D341Med (cell line): ENCODE results near the gene CTNND2.

Source experiments
- DNase-seq: peaks from one replicate; pipeline ENCODE4 v3.0.0; 2012; ENCODE audit warnings: low spot score

Gene CTNND2

DNA sequence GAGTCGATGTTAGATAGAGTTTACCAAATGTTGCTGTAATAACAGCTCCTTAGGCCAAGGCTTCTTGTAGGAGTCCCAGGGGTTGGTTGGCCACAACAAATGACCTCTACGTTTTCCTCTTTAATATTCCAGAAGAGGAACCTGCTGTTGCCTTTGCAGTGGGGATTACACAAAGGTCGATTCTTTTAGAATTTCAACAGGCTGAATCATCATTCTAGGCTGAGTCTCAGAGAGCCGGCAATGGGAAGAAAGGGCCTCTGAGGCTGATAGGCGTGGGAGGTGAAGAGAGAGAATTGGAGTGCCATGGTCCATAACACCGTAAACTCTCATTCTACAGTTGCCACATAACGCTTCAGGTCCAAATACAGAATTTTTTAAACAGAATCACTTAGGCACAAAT, 737.3 kb downstream of the CTNND2 start:
- DNase-seq = no peak

DNA sequence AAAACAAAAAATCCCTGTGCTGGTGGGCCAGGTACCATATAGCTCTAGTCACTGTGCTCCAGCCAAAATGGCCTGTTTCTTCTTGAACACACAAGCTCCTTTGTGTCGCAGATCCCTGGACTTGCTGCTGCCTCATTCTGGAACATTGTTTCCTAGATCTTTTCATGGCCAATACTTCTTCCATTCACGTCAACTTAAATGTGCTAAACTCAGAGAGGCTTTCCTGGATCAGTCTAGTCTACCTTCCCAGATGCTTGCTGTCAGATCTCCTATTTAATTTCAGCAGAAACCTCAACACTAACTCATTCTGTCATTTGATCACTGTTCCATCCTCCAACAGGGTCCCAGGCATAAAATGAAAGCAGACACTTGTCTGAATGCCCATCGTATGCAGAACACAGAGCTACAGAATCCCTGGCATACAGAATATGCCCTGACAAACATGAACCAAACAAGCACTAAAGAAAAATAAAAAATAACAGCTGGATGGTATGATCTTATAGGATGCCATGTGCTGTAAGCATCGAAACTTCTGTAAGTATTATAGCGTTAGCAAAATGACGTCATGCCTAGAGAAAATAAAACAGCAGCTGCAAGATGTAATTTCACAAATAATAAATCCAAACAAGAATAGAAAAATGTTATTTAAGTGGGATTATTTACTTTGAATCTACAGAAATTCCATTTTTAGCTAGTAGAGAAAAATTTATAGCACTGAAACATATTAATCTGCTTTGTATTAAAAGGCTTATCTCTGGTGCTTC, 739.5 kb downstream of the CTNND2 start:
- no peak for DNase-seq

DNA sequence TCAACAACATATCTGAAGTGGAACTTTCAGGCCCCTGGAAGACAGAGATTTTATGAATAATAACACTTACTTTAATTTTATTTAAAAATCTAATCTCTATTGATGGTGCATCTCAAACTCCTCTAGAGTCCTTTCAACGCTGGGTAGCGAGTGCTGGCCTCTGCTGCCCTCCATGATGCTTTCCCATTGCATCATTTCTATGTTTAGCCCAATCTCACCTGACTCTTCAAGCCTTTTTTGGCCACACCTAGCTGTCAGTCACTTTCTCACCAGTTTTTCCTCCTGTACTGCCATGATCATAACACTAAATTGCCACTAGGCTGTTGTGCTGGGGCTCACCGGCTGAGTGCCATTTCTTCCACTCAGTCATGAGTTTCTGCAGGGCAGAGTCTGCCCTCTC, 747.1 kb downstream of the CTNND2 start:
- DNase-seq = no peak

DNA sequence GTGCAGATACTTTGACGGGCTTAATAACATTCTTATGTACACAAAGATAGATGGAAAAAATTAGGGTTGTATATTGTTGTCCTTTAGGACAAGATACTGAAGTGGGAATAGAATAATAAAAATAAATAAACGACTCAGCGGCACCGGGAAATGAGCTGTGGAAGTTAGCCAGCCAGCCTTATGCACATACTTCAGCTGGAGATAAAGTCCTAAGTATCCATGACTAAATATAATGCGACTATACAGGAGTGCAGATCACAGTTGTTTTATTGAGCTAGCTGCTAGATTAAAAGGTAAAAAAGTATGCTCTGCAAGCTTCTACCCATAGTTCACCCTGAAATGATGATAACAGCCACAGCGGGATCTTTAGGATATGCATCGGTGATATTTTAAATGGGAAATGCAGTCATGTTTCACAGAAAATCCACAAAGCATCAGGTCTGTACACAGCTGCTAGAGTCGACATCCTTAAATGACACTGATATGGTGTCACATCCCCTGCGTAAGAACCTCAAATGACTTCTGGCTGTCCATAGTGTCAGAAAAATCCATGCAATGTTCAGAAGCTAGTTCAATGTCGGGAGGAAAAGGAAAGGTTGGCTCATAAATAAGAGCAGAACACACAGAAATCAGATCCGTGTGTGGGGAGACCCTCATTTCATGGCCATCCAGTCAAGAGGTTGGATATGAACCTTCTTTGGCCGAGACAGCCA, 750.4 kb downstream of the CTNND2 start:
- DNase-seq = no peak

DNA sequence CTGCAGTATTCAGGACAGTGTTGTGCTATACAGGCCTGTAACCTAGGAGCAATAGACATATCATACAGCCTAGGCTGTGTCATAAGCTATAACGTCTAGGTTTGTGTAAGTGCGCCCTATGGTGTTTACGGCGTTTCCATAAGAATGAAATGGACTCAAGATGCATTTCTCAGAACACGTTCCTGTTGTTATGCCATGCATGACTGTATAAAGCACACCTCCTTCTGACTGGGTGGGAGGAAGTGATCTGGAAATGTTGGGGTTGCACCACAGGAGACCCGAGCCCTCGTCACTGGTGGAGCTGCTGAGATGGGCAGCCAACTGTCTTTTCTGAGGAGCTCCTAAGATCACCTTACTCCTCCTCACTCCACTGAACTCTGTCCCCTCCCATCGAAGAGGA, 751.9 kb downstream of the CTNND2 start:
- DNase-seq = no peak

DNA sequence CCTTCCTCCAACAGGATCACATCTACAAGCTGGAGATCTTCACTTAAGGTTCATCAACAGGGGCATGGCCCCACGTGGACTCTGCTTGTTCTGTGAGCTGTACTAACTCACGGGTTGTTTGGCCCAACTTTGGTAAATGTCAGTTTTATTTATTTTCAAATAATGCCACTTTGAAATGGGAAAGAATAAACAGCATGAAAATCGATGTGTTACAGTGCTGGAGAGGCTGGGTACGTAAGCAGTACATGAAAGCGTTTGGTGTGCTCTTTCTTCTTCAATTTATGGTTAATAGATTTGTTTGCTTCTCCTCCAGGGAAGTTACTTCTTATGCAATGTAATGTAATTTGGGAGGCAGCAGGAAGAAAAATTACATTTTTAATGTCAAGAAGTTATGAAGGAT, 753.3 kb downstream of the CTNND2 start:
- no peak for DNase-seq

DNA sequence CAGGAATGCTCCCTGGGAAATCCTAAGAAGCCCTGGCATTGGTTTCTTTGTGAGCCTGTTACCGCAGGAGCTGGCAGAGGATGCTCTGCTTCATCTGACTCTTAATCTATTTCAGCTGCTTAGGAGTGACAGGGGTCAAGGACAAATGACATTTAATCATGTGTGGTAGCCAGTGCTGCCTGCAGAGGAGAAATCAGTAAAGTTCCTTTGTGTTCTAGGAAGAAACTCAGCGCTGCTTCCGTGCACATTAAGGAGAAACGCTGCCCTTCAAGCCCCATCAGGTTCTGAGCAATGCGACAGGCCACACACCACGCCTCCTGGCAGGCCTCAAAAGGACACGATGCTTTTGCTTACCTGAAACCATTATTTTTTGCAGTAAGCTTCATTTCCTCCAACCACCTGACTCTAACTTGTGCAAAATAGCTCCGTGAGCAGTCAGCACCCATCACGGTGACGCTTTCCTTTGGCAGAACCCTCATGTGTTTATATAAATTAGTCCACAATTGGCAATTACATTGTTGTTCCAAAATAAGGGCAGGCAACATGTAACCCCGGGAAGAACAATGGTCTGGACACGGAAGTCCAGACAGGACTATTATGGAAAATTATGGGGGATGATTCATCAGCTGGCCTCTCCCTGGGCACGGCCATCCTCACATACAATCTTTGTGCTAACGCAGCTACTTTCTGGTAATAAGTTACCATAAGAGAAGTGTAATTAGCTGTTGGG, 755.3 kb downstream of the CTNND2 start:
- DNase-seq = no peak

DNA sequence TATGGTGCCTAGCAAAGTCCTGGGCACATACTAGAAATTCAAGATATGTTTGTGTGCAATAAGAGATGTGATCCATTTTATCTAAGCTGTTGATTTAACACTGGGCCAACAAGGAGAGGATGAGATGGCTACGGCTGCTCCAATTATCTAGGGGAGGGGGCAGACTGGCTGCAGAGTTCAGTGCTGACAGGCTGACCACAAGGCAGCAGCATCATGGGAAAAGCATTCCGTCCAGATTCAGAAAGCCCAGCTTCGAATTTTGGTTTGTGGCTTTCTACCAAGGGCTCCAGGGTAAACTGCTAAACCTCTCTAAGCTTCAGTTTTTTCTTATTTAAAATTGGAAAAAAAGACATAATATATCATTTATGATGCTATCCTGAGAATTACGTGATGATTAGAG, 758.1 kb downstream of the CTNND2 start:
- DNase-seq = no peak

DNA sequence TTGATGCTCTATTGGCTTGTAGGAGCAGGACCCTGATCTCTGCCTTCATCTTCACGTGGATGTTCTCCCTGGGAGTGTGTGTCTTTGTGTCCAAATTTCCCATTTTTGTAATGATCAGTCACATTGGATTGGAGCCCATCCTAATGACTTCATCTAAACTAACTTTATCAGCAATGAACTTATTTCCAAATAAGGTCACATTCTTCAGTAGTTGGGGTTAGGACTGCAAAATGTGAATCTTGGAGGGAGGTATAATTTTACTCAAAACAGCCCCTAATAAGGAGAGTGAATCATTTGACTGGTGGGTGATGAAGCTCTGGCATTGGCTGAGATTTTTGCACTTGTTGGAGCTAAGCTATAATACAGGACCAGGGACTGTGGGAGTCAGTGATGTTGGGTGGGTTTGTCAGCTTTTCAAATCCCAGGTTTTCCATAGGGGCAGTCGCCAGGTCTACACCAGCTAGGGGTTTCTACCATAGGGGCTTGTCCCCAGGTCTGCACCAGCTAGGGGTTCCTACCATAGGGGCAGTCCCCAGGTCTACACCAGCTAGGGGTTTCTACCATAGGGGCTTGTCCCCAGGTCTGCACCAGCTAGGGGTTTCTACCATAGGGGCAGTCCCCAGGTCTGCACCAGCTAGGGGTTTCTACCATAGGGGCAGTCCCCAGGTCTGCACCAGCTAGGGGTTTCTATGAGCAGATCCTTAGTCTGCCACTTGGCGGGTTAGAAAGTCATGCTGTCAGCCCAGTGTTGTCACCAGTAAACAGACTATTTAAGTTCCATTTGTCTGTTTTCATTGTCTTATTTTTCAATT, 760.6 kb downstream of the CTNND2 start:
- DNase-seq = no peak

DNA sequence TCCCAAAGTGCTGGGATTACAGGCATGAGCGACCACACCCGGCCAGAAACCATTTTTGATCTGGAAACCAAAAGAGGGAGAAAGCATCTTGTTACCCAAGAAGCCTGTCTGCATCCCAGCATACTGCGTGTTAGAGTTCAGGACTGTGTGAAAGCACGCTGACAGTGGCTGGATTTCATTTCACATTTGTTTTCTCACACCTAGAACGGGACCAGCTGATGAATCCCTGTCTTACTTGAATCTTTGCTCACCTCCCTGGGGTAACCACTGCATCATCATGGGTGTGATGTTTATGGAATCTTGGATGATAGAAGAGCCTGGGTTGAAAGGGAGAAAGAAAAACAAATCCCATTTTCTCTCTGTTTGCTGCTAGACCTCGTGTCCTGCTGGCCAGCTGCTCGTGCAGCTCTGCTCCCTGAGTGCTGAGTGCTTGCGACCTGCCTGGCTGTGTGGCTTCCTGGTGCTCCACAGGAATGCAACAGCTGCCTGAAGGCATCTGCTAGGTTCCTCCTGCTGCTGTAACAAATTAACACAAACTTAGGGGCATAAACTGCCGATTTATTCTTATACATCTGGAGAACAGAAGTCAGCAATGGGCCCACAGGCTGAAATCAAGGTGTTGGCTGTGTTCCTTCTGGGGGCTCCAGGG, 764.9 kb downstream of the CTNND2 start:
- no peak for DNase-seq

DNA sequence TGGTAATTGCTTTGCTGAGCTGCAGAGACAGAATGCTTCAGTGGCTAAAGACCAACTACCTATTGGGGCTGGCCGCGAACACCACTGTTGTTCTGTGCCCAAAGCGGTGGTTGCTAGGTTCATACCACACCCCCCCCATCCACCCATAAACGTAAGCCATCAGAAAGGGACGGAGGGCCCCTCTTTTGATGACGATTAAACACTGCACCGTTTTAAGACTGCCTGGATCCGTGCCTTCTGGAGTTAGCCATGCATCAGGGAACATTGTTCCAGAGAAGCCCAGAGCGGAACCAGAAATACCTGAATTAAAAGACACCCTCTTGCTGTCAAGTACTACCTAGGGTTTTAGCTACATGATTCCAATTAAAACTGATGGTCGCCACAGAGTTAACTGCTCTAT, 774.1 kb downstream of the CTNND2 start:
- no peak for DNase-seq

DNA sequence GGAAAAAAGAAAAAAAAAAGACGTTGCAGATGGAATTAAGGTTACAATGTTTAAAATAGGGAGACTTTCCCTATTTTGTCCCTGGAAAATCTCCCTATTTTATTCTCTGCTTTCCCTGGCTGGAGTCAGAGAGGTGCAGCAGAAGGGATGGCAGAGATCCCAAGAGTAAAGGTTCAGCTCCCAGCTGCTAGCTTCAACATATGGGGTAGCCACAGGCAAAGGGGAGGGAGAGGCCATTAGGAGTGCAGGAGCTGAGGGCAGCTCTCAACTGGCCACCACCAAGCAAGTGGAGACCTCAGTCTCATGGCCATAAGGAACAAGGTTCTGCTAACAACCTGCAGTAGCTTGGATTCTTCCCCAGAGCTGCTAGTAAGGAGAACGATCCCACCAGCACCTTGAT, 776.2 kb downstream of the CTNND2 start:
- no peak for DNase-seq

DNA sequence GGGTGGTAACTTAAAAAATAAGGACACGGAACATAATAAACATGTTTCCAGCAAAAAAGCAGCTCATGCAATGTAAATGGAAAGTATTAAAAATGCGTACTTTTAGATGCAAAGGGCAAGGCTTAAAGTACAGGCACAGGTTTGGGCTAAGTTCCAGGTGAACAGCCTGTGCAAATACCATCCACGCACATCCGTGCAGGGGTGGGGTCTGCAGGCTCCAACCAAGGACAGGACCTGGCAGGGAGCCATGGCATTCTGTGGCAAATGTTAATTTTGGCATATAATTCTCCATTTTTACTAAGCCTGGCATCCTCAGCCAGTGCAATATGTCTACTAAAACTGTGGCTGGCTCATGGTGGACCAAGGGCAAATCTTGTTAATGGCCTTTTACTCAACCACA, 777.4 kb downstream of the CTNND2 start:
- DNase-seq = no peak

DNA sequence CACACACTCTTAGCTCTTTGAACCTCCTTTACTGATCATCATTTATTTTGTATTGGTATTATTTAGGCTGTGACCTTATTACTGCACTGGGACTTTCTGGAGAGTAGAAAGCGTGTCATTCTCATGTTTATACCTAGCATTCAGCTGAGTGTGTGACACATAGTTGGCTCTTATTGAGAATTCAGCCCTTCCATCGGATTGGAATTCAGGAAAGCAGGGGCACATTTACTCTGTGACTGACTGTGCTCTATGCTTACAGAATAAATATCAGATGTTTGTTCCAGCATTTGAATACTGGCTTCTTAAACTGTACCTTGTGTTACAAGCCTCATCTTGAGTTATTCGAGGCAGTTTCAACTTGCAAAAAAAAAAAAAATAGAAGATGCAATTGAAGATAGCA, 782.4 kb downstream of the CTNND2 start:
- DNase-seq = no peak

DNA sequence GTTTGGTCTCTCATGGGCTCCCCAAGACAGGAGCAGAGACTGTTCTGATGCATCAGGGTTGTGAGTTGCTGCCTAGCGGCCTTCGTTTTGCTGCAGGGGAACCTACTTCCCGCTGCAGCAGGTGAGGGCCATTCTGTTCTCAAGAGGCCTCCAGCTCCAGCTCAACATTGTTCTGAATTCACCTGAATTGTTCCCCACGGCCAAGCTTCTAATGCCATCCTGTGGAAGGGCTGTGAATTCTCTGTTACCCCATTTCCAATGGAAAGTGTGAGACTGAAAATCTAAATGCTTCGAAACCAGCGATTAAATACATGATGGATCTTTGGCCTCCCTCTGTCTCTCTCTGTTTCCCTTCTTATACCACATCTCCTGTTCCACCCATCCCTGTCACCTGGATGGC, 794.1 kb downstream of the CTNND2 start:
- no peak for DNase-seq

DNA sequence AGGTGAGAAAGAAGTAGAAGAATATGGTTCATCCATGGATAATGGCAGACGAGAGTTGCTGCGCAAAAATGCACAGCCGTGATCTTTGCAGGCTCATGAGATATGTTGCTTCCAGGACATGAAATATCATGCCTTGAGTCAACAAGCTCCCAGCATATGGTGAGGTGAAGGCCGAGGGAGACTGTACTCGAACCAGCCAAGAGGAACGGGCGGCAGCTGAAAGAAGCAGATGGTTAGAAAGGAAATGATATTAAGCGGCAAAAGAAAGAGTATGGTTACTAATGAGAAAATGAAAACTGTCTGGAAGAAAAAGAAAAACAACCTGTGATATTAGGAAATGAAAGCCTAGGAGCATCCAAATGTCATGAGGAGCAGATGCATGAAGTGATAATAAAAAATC, 798.5 kb downstream of the CTNND2 start:
- DNase-seq = no peak

DNA sequence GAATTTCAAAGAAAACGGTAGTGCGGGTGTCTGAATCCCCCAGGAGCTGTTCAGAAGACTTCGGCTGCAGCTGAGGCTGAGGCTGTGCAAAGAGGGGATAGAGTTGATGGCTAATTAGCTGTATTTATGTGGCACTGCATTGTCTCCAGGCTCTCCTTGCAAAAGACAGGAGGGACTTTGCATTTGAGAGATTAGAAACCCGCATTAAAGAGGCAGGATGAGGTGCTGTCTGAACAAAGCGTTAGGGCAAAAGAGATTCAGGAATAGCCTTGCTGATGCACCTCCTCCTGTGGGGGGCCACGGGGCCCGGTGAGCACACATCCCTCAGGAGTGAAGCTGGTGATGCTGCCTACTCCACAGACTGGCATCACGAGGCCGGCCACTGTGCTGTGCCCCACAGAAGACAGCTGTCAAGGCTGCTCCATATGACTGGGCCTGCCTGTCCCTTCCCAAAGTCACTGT, 799.6 kb downstream of the CTNND2 start:
- no peak for DNase-seq

DNA sequence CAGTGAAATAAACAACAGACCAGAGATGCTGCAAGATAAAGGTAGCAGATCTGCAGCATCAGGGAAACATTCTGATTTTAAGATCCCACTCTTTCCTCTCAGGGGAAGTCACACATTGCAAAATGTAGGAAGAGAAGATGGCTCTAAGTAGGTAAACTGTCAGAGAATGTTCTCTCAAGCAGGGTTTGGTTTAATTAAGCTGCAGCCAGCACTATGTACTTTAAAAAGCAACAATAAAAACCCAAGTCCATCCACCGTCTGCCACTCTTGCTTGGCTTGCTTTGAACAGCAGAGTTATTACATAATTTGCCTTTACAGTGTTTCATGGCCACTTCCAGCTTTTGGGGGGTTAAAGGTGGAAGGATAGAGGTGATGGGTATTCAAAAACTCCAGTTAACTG, 800.0 kb downstream of the CTNND2 start:
- DNase-seq = no peak

DNA sequence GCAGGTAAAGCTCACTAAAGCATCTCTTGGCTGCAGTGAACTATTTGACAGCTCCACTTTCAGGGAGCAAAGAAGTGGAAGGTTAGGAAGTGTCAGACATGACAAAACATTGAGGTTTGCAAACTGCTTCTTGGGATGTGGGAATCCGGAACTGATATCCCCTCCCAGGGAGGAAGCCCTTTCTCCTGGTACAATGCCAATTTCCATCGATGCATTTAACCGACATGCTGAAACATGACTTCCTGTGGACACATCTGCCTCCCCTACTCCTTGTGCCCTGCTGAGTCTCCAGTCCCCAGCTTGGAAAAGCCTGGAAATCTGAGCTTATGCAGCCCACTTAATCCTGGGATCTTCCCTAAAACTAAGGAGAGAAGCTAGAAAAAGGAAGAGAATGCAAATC, 820.1 kb downstream of the CTNND2 start:
- no peak for DNase-seq

DNA sequence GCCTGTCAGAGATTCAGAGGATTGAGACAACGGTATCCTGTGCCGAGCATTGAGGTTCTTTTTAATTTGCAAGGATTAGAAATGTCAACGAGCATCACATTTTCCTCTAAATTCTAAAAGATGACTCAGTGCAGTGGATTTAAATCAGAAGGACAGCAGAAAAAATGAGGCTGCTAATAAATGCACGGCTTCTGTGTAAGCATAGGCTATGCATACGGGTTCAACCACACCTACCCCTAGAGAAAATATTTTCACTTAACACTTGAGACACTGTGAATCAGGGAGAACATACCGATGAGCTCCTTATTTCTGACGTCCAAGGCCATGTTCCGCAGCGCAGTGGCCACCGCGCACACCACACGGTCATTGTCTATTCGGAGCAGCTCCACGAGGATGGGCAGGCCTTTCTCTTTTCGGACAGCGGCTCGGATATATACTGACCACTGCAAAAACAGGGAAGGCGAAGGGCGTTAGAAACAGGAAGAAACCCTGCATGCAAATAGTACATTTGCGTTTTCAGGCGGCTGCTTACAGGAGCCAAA, 821.8 kb downstream of the CTNND2 start:
- no peak for DNase-seq

DNA sequence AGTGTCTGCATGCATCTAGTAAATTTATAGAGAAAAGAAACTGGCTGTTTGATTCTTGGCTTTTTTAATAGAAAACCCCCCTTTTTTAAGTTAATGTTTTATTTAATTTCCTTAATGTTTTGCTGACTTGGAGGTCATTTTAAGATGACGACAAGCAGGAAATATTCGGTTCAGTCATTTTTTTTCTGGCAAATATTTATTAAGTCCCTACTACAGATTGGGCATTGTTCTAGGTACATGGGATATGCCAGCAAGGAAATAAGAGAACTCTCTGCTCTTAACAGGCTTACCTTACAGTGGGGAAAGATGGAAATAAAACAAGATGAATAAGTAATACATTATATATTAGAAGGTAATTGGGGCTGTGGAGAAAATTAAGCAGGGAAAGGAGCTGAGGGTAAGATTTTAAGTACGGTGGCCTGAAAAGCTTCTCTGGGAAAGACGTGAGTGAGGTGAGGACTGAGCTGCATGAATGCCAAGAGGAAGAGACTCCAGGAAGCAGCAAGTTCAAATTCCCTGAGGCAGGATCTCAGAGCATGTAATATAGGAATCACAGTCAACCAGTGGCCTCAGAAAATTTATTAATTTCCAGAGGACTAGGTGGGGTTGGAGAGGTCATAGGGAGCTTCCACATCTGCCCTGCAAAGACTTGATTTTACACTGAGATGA, 827.2 kb downstream of the CTNND2 start:
- DNase-seq = no peak
